HepG2 (cell line): ENCODE measurements around the gene ENDOG. TPM values are rescaled to one million over a fixed set of nuclear protein-coding genes. Genes with fewer than 3 reads are reported as not detected.

ENCODE experiments used
- ATAC-seq: fragments of 200-7000 bp; cut with Tn5 transposase; 3 replicates; pipeline ENCODE4 v1.9.1; 2020; ENCODE audit warnings: mild to moderate bottlenecking, moderate library complexity
- BruUV-seq: library from RNA; stranded (reverse); fragments of 400-500 nt; replicated peaks from 2 replicates; lab custom pipeline; 2021; lab: Mats Ljungman, UMichigan
- CTCF ChIA-PET: fragments of 300-600 bp; formaldehyde crosslinking; extraction: SDS; loops from one replicate; lab custom pipeline; 2021; ENCODE audit warnings: low total read pairs, inconsistent platforms, low intra/inter-chr PET ratio; lab: Yijun Ruan, JAX
- POLR2A ChIA-PET: fragments of 350-600 bp; sonication (Branson Sonifier 250); formaldehyde crosslinking; loops from one replicate; lab custom pipeline; 2020; ENCODE audit warnings: antibody characterized with exemption, inconsistent platforms; lab: Yijun Ruan, JAX
- DNase-seq: peaks from one replicate; pipeline ENCODE4 v3.0.0-alpha.2; 2015; ENCODE audit warnings: low spot score
- FAIRE-seq: peaks from 3 replicates; lab custom pipeline; 2011; peaks lifted over from hg19 to GRCh38; lab: Jason Lieb, UNC
- H2AFZ ChIP-seq: one replicate; pipeline ENCODE4 v1.6.1; 2011; ENCODE audit warnings: low read length, inconsistent platforms
- H3K27ac ChIP-seq: fragments of 300-600 bp; 3 replicates; pipeline ENCODE4 v1.8.0; 2011; ENCODE audit warnings: mixed run types, mild to moderate bottlenecking, mixed read lengths, low read length, inconsistent platforms; ENCODE audit not compliant: insufficient read depth; ENCODE audit errors: extremely low read length
- H3K27me3 ChIP-seq, 2 experiments: fragments of 200-600 bp in 1 of 2; 2 replicates in 1 of 2; 3 replicates in 1 of 2; pipeline versions ENCODE4 v1.6.0 to v1.8.0; 2011; ENCODE audit warnings: low read length in 2 of 2, mild to moderate bottlenecking in 2 of 2, moderate library complexity in 2 of 2, inconsistent platforms in 1 of 2; ENCODE audit not compliant: insufficient read depth in 2 of 2, control insufficient read depth in 1 of 2
- H3K36me3 ChIP-seq, 2 experiments: fragments of 200-600 bp in 1 of 2; replicated peaks in 1 of 2; 2 replicates in 1 of 2; 3 replicates in 1 of 2; pipeline versions ENCODE4 v1.5.1 to v1.8.0; 2011; ENCODE audit warnings: low read length in 2 of 2, inconsistent platforms in 1 of 2; ENCODE audit not compliant: insufficient read depth in 2 of 2, control insufficient read depth in 1 of 2
- H3K4me1 ChIP-seq: 2 replicates; pipeline ENCODE4 v1.5.1; 2012; ENCODE audit warnings: low read length, inconsistent platforms; ENCODE audit not compliant: insufficient read depth
- H3K4me2 ChIP-seq: 2 replicates; pipeline ENCODE4 v1.6.0; 2011; ENCODE audit warnings: low read depth, low read length, inconsistent platforms
- H3K4me3 ChIP-seq, 3 experiments: fragments of 200-600 bp in 1 of 3; sonication (generic), shearing (Covaris generic) in 1 of 3; replicated peaks in 1 of 3; 2 replicates each; pipeline ENCODE4 v1.5.1; 2011 to 2016; ENCODE audit warnings: low read length in 3 of 3, inconsistent platforms in 2 of 3, low read depth in 2 of 3, mild to moderate bottlenecking in 2 of 3, control low read depth in 1 of 3, mixed read lengths in 1 of 3; ENCODE audit not compliant: insufficient read depth in 1 of 3
- H3K79me2 ChIP-seq: one replicate; pipeline ENCODE4 v1.6.1; 2011; ENCODE audit warnings: low read length, inconsistent platforms; ENCODE audit not compliant: insufficient read depth
- H3K9ac ChIP-seq: 2 replicates; pipeline ENCODE4 v1.6.0; 2011; ENCODE audit warnings: mild to moderate bottlenecking, low read depth, low read length, inconsistent platforms; ENCODE audit not compliant: insufficient read depth
- H3K9me3 ChIP-seq: 2 replicates; pipeline ENCODE4 v1.5.1; 2012; ENCODE audit warnings: mild to moderate bottlenecking, low read length
- H4K20me1 ChIP-seq: 2 replicates; pipeline ENCODE4 v1.6.0; 2011; ENCODE audit warnings: inconsistent platforms, mild to moderate bottlenecking, low read length, moderate library complexity; ENCODE audit not compliant: insufficient read depth
- EEA1 ChIP-seq: sonication (generic); formaldehyde crosslinking; IDR thresholded peaks from 2 replicates; pipeline ENCODE4 v1.5.1; 2020; ENCODE audit warnings: mild to moderate bottlenecking, missing genetic modification reagents, borderline replicate concordance
- ELF4 ChIP-seq: sonication (generic); formaldehyde crosslinking; IDR thresholded peaks from 2 replicates; pipeline ENCODE4 v1.5.0; 2020; ENCODE audit warnings: missing genetic modification reagents, mild to moderate bottlenecking, moderate library complexity, borderline replicate concordance
- LCORL ChIP-seq, 2 experiments: fragments of 450-650 bp in 1 of 2; sonication (generic) in 1 of 2; formaldehyde crosslinking in 1 of 2; IDR thresholded peaks; 2 replicates each; pipeline versions ENCODE4 v1.5.0 to v1.6.1; 2017 to 2020; ENCODE audit warnings: antibody characterized with exemption in 1 of 2, missing genetic modification reagents in 1 of 2
- RBFOX2 ChIP-seq: fragments of 200-400 bp; formaldehyde crosslinking; IDR thresholded peaks from 2 replicates; pipeline ENCODE4 v1.6.1; 2017; ENCODE audit warnings: low read depth, mild to moderate bottlenecking, low read length
- SNRNP70 ChIP-seq: fragments of 200-400 bp; formaldehyde crosslinking; IDR thresholded peaks from 2 replicates; pipeline ENCODE4 v1.6.1; 2017; ENCODE audit warnings: mild to moderate bottlenecking, low read depth, low read length, moderate library complexity
- XRCC5 ChIP-seq: fragments of 200-400 bp; formaldehyde crosslinking; optimal IDR thresholded peaks from 2 replicates; pipeline ENCODE3; 2017; ENCODE audit warnings: mild to moderate bottlenecking, low read length
- ZBTB7B ChIP-seq: sonication (generic); formaldehyde crosslinking; IDR thresholded peaks from 2 replicates; pipeline ENCODE4 v1.4.0; 2020; ENCODE audit warnings: missing genetic modification reagents
- ZNF160 ChIP-seq: sonication (generic); formaldehyde crosslinking; IDR thresholded peaks from 2 replicates; pipeline ENCODE4 v1.8.0; 2022; ENCODE audit warnings: mild to moderate bottlenecking, inconsistent platforms, missing genetic modification reagents
- ZNF629 ChIP-seq: sonication (generic); formaldehyde crosslinking; conservative IDR thresholded peaks from 2 replicates; pipeline ENCODE4 v1.5.0; 2020; ENCODE audit warnings: missing genetic modification reagents
- ZNF879 ChIP-seq: sonication (generic); formaldehyde crosslinking; IDR thresholded peaks from 2 replicates; pipeline ENCODE4 v1.8.1; 2023; ENCODE audit warnings: missing genetic modification reagents
- WGBS: methylation state at CpG from one replicate; pipeline ENCODE4 v1.1.6; 2017; ENCODE audit warnings: low lambda C conversion rate; 5-methylcytosine and 5-hydroxymethylcytosine counted together
- in situ Hi-C: cut with HindIII; loops from 2 replicates; pipeline ENCODE4 v1.10.0; 2017; ENCODE audit warnings: low pct_unique_long_range_greater_than_20kb; ENCODE audit not compliant: extremely low pct_ligation_motif_present
- intact Hi-C: fragments of 100-400 bp; cut with micrococcal nuclease; formaldehyde crosslinking; loops from one replicate; pipeline ENCODE4 v1.10.0; 2022; ENCODE audit not compliant: unreplicated experiment
- polyA plus RNA-seq, 8 experiments: library from polyadenylated mRNA; depleted of rRNA in 3 of 8; stranded (reverse) in 7 of 8; unstranded in 1 of 8; fragments of >200 nt; fragmentation: Illumina TruSeq in 4 of 8; extraction: Trizol in 4 of 8; gene quantifications; 2 replicates each; pipeline versions ENCODE4 v1.2.1 to v1.2.3, GENCODE V29; 2011 to 2016; ENCODE audit warnings: low read depth in 4 of 8, missing spikeins in 1 of 8, mixed read lengths in 1 of 8; ENCODE audit not compliant: insufficient read depth in 1 of 8
- total RNA-seq, 5 experiments: library from RNA; depleted of rRNA; stranded (reverse); fragments of >200 nt; fragmentation: Illumina TruSeq; extraction: Trizol; gene quantifications; 2 replicates each; pipeline ENCODE4 v1.2.3, GENCODE V29; 2016; ENCODE audit warnings: low read depth in 1 of 5
- TF ChIP-seq, protein P1 (sequence below): sonication (generic); formaldehyde crosslinking; IDR thresholded peaks from 2 replicates; pipeline ENCODE4 v1.4.0; 2020; ENCODE audit warnings: mild to moderate bottlenecking, missing genetic modification reagents
- TF ChIP-seq, protein P2 (sequence below), 2 experiments: sonication (generic) in 1 of 2; formaldehyde crosslinking in 1 of 2; IDR thresholded peaks; 2 replicates each; pipeline versions ENCODE4 v1.4.0 to v1.6.1; 2016 to 2020; ENCODE audit warnings: borderline replicate concordance in 1 of 2, low read depth in 1 of 2, mild to moderate bottlenecking in 1 of 2, missing genetic modification reagents in 1 of 2

ENDOG gene
- total and polyA plus RNA-seq, 2 of the 13 experiments (the other 11 are each of a cell fraction or from before 2014, with no cell fraction given): 26.3 to 28.8 TPM

DNA sequence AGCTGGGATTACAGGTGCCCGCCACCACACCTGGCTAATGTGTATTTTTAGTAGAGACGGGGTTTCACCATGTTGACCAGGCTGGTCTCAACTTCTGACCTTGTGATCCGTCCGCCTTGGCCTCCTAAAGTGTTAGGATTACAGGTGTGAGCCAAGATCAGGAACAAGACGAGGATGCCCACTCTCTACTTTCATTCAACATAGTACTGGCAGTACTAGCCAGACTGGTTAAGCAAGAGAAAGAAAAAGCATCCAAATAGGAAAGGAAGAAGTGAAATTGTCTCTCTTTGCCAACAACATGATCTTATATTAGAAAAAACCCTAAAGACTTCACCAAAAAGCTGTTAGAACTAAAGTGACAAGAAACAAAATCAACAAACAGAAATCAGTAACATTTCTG is 7.4 kb upstream of the ENDOG start:
- no TSS peak for BruUV-seq
- POLR2A ChIA-PET: interaction anchor here (2.7 kb wide), 1 partner anchor 7 kb away, joined by 11 read pairs; the partner anchor contains the start of gene ENDOG

DNA sequence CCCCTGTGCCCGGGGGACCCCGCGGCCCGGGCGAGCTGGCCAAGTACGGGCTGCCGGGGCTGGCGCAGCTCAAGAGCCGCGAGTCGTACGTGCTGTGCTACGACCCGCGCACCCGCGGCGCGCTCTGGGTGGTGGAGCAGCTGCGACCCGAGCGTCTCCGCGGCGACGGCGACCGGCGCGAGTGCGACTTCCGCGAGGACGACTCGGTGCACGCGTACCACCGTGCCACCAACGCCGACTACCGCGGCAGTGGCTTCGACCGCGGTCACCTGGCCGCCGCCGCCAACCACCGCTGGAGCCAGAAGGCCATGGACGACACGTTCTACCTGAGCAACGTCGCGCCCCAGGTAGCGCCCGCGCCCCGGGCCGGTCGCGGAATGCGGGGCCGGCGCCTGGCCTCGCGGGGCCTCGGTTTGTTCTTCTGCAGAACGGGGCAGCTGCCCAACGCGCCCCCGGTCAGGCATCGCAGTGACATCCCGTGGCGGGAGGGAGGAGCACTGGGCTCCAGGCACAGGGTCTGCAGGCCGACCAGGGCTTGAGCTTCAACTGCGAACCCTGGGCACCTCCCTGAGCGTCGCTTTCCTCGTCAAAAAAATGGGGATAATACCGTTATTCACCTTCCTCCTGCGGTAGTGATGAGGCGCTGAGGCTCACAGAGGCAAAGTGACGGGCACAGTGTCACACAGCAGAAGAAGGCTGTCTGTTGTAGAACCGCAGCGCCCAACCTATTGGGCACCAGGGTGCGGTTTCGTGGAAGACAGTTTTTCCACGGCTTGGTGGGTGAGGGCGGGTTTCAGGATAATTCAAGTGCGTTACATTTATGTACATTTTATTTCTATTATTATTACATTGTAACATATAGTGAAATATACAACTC is 777 bp downstream of the ENDOG start:
- no peaks in the 10 kb centered on the region for H3K9me3 ChIP-seq
- ChIA-PET CTCF (interaction anchor here (1.1 kb wide), 1 partner anchor 86 kb away, joined by 5 read pairs; no protein-coding TSS in a partner anchor), POLR2A (interaction anchor here (0.7 to 3.2 kb wide), 18 partner anchors 10 to 209 kb away, joined by 3 to 46 read pairs (median 4); partner anchors contain the start of genes SH3GLB2, SPOUT1 and ZDHHC12)
- BruUV-seq: no TSS peak
- intact Hi-C loops (no loop called here), in situ Hi-C loops (no loop called here)
- WGBS: 33% methylated on average over 16 of the region's 90 CpGs
- H3K4me2 ChIP-seq: peak overlapping the region; percentile 93
- DNase-seq: no peak
- peak; percentile 21 for ATAC-seq
- no peak for FAIRE-seq
- peaks cover 29% of the 10 kb centered on the region for H3K4me1 ChIP-seq
- peak overlapping the region; percentile 77 for H3K27ac ChIP-seq
- peak overlapping the region; percentile 53 to 85 (median 80) for H3K4me3 ChIP-seq
- peak overlapping the region; percentile 74 for H3K9ac ChIP-seq
- H3K36me3 ChIP-seq: peaks cover 10 to 29% of the 10 kb centered on the region in 2 experiments
- H2AFZ ChIP-seq: no peak overlapping the region
- no peaks in the 10 kb centered on the region for H4K20me1 ChIP-seq
- peaks cover 5% of the 10 kb centered on the region for H3K79me2 ChIP-seq
- H3K27me3 ChIP-seq: no peaks in the 10 kb centered on the region
- TF ChIP-seq, protein P1, sequence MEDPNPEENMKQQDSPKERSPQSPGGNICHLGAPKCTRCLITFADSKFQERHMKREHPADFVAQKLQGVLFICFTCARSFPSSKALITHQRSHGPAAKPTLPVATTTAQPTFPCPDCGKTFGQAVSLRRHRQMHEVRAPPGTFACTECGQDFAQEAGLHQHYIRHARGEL (CRISPR knock-in tag): 0 out of 2 replicates have a peak, but pooled peaks have one; percentile 66
- 0 out of 2 replicates have a peak, but pooled peaks have one; percentile 40 for TF ChIP-seq EEA1 (CRISPR knock-in tag)
- TF ChIP-seq, protein P2, sequence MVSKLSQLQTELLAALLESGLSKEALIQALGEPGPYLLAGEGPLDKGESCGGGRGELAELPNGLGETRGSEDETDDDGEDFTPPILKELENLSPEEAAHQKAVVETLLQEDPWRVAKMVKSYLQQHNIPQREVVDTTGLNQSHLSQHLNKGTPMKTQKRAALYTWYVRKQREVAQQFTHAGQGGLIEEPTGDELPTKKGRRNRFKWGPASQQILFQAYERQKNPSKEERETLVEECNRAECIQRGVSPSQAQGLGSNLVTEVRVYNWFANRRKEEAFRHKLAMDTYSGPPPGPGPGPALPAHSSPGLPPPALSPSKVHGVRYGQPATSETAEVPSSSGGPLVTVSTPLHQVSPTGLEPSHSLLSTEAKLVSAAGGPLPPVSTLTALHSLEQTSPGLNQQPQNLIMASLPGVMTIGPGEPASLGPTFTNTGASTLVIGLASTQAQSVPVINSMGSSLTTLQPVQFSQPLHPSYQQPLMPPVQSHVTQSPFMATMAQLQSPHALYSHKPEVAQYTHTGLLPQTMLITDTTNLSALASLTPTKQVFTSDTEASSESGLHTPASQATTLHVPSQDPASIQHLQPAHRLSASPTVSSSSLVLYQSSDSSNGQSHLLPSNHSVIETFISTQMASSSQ (IDR thresholded peaks at IDR 0.05; ENCODE audit: low read depth): no peak
- TF ChIP-seq, protein P2 (CRISPR knock-in tag; IDR thresholded peaks at IDR 0.05; ENCODE audit: borderline replicate concordance): no peak; the same call in 1 of the 2 replicates
- TF ChIP-seq ZNF629 (CRISPR knock-in tag): peak; percentile 97
- TF ChIP-seq ZNF160: peak; percentile 59; the same call in 1 of the 2 replicates
- TF ChIP-seq XRCC5: peak; percentile 40
- peak; percentile 74 for TF ChIP-seq RBFOX2

More for the DNA sequence above, 7.4 kb upstream of the ENDOG start:
- 96% methylated on average over 5 of the region's 5 CpGs for WGBS
- CTCF ChIA-PET: no interaction called here
- in situ Hi-C loops (no loop called here), intact Hi-C loops (no loop called here)
- H3K27me3 ChIP-seq: no peaks in the 10 kb centered on the region
- H3K9ac ChIP-seq: no peak overlapping the region
- TF ChIP-seq ELF4 (CRISPR knock-in tag) (no peak), ZNF879 (no peak), SNRNP70 (no peak), LCORL (IDR thresholded peaks at IDR 0.05) (no peak), LCORL (CRISPR knock-in tag; IDR thresholded peaks at IDR 0.05) (no peak), ZBTB7B (CRISPR knock-in tag) (no peak)
- no peaks in the 10 kb centered on the region for H3K4me1 ChIP-seq
- H4K20me1 ChIP-seq: no peaks in the 10 kb centered on the region
- H3K36me3 ChIP-seq: peaks cover 5 to 13% of the 10 kb centered on the region in 2 experiments; a peak in 4 of 5 replicates
- H3K79me2 ChIP-seq: no peaks in the 10 kb centered on the region
- H3K9me3 ChIP-seq: no peaks in the 10 kb centered on the region
- FAIRE-seq (no peak), ATAC-seq (no peak), DNase-seq (no peak)
- no peak overlapping the region for H2AFZ ChIP-seq
- no peak overlapping the region for H3K4me3 ChIP-seq
- no peak overlapping the region for H3K4me2 ChIP-seq
- H3K27ac ChIP-seq: no peak overlapping the region
